Thoracic aorta (tissue), 2 donors: ENCODE data around the gene ZNRF3. TPM values are rescaled to one million over a fixed set of nuclear protein-coding genes. Genes with fewer than 3 reads are reported as not detected.

ENCODE experiments used
- ATAC-seq: fragments of 150-250 bp; one replicate; pipeline ENCODE4 v1.8.0; 2017; ENCODE audit warnings: low read depth; ENCODE audit not compliant: insufficient number of reproducible peaks, low FRiP score
- DNase-seq: peaks from one replicate; pipeline ENCODE4 v3.0.0-alpha.2; 2020; ENCODE audit warnings: low spot score
- H3K27ac ChIP-seq, 2 donors: fragments of 200-600 bp; sonication (generic); 1 replicate in 1 of 2; 2 replicates in 1 of 2; pipeline ENCODE4 v1.5.1; 2016; ENCODE audit warnings: mild to moderate bottlenecking in 2 of 2, moderate library complexity in 2 of 2
- H3K27me3 ChIP-seq: fragments of 200-600 bp; sonication (generic); replicated peaks from 2 replicates; pipeline ENCODE4 v1.6.0; 2016; ENCODE audit warnings: mild to moderate bottlenecking; ENCODE audit not compliant: insufficient read depth
- H3K36me3 ChIP-seq: fragments of 200-600 bp; sonication (generic); one replicate; pipeline ENCODE4 v1.5.1; 2016
- H3K4me1 ChIP-seq, 2 donors: fragments of 200-600 bp; sonication (generic); 1 replicate in 1 of 2; 2 replicates in 1 of 2; pipeline versions ENCODE4 v1.5.1 to v1.6.0; 2016; ENCODE audit warnings: low read depth in 2 of 2, mild to moderate bottlenecking in 1 of 2; ENCODE audit not compliant: control insufficient read depth in 1 of 2
- H3K4me3 ChIP-seq: fragments of 200-600 bp; sonication (generic); 2 replicates; pipeline ENCODE4 v1.5.1; 2016; ENCODE audit warnings: mild to moderate bottlenecking
- H3K9me3 ChIP-seq: fragments of 200-600 bp; sonication (generic); 2 replicates; pipeline ENCODE4 v1.5.1; 2016
- CTCF ChIP-seq: fragments of 200-600 bp; sonication (generic); IDR thresholded peaks from one replicate; pipeline ENCODE4 v1.5.1; 2019; ENCODE audit warnings: antibody characterized with exemption
- total RNA-seq, 2 donors: library from RNA; depleted of rRNA; stranded (reverse); fragments of >200 nt; gene quantifications; one replicate each; pipeline versions ENCODE4 v1.1.0 to v1.2.3, GENCODE V29; 2016

ZNRF3 gene
- total RNA-seq, 2 donors from 2014 or later, result 17.2 to 23.1 TPM

GRCh38 chr22:29093030-29093429, 209.7 kb downstream of the ZNRF3 start:
- TF ChIP-seq CTCF, result no peak
- Histone ChIP-seq H3K36me3 (no peaks in the 10 kb centered on the region), H3K27me3 (no peaks in the 10 kb centered on the region), H3K4me3 (no peak overlapping the region), H3K27ac (no peak overlapping the region), H3K9me3 (no peaks in the 10 kb centered on the region), H3K4me1 (peaks cover 0 to 20% of the 10 kb centered on the region in 2 donors)
- no peak for ATAC-seq
- DNase-seq, result no peak

GRCh38 chr22:29093501-29094300, 210.3 kb downstream of the ZNRF3 start:
- Histone ChIP-seq H3K27ac (peak overlapping the region in 1 of 2 donors; percentile 13), H3K4me1 (peaks cover 0 to 20% of the 10 kb centered on the region in 2 donors), H3K4me3 (no peak overlapping the region), H3K9me3 (no peaks in the 10 kb centered on the region), H3K36me3 (no peaks in the 10 kb centered on the region), H3K27me3 (no peaks in the 10 kb centered on the region)
- ATAC-seq (no peak), DNase-seq (no peak)
- no peak for TF ChIP-seq CTCF

DNA sequence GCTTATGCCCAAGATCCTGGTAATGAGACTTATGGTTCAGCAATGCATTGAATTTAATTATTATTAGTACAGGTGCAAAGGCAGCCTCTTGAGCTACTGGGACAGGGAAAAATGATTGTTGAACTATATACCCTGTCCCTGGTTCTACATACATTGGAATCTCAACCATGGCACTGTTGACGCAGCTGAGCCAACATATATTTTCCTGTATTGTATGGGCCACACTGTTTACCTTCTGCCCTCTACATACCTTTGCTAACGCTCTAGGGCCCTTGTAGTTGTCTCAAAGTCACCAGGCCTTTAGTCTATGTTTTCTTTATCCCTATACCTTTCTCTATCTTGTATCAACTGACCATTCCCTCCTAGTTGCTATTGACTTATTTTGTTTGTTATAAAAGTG, 212.1 kb downstream of the ZNRF3 start:
- Histone ChIP-seq H3K9me3 (no peaks in the 10 kb centered on the region), H3K36me3 (no peaks in the 10 kb centered on the region), H3K4me1 (peaks cover 0 to 20% of the 10 kb centered on the region in 2 donors), H3K4me3 (no peak overlapping the region), H3K27ac (no peak overlapping the region), H3K27me3 (no peaks in the 10 kb centered on the region)
- TF ChIP-seq CTCF, result no peak
- no peak for ATAC-seq
- DNase-seq, result no peak

DNA sequence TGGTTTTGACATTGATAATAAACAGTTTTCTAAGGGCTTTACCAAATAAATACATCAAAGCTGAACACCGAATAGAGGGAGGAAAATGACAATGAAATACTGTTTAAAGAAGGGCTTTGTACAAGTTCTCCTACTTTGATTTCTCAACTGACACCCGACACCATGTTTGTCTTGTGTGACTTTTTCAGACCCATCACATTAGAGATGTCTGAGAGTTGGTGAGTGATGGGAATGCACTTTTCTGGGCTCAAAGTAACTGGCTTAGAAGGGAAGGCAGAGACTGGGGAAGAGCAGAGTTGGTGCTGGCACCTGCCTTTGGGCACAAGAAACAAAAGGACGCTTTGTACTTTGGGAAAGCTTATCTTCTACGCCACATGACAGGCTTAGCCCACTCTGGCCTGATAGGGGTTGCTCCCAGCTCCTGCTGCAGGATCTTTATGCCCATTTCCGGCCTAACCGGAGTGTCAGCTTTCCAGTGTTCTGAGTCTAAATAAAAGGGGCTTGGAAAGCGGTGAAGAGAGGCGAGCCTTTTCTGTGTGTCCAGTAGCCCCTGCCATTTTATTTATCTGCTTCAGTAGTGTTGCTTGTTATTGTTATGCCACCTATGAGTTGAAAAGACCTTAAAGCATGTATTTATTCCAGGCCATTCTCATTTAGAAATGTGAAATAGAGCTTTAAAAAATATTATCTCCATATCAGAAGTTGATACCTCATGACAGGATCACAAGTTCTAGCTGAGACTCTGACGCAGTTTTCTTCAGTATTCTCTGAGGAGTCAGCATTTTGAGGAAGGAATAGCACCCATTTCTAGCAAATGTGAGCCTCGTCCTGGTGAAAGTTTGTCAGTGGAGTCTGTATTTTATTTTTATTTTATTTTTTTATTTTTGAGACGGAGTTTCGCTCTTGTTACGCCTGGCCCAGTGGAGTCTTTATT, 213.6 kb downstream of the ZNRF3 start:
- H3K27ac ChIP-seq, result no peak overlapping the region
- no peak for TF ChIP-seq CTCF
- no peak for ATAC-seq
- no peaks in the 10 kb centered on the region for H3K27me3 ChIP-seq
- H3K9me3 ChIP-seq, result no peaks in the 10 kb centered on the region
- no peak for DNase-seq
- H3K36me3 ChIP-seq, result no peaks in the 10 kb centered on the region
- H3K4me3 ChIP-seq, result no peak overlapping the region
- H3K4me1 ChIP-seq, result peaks cover 0 to 20% of the 10 kb centered on the region in 2 donors

GRCh38 chr22:29098296-29098695, 214.9 kb downstream of the ZNRF3 start:
- no peaks in the 10 kb centered on the region for H3K9me3 ChIP-seq
- ATAC-seq, result no peak
- no peaks in the 10 kb centered on the region for H3K36me3 ChIP-seq
- no peak for TF ChIP-seq CTCF
- DNase-seq, result no peak
- no peak overlapping the region for H3K4me3 ChIP-seq
- no peaks in the 10 kb centered on the region for H3K27me3 ChIP-seq
- no peak overlapping the region for H3K27ac ChIP-seq
- peaks cover 0 to 10% of the 10 kb centered on the region in 2 donors for H3K4me1 ChIP-seq
